SK-N-MC (cell line): ENCODE results near the gene NOM1.

ENCODE experiments used
- EZH2 ChIP-seq: fragments of 200-600 bp; sonication (generic); IDR thresholded peaks from one replicate; pipeline ENCODE4 v1.6.1; 2017; ENCODE audit warnings: antibody characterized with exemption
- POLR2AphosphoS5 ChIP-seq: IDR thresholded peaks from 2 replicates; pipeline ENCODE4 v1.6.1; 2012; ENCODE audit warnings: mild to moderate bottlenecking, low read depth, low read length, borderline replicate concordance

GRCh38 chr7:157012113-157012547 is 62.6 kb downstream of the NOM1 start:
- TF ChIP-seq POLR2AphosphoS5 (no peak), EZH2 (no peak)
